Erythroblast (primary cell): ENCODE data around the gene ANO4.

Source experiments
- GATA1 ChIP-seq: IDR thresholded peaks from 2 replicates; pipeline ENCODE4 v1.6.1; 2011; ENCODE audit warnings: low read depth, mild to moderate bottlenecking, control low read depth, low read length, moderate library complexity
- POLR2A ChIP-seq: IDR thresholded peaks from 2 replicates; pipeline ENCODE4 v1.6.1; 2011; ENCODE audit warnings: mild to moderate bottlenecking, low read length

- TF ChIP-seq POLR2A = no peak
- no peak for TF ChIP-seq GATA1
Measured at GRCh38 chr12:100913872-100914592, 119.5 kb downstream of the ANO4 start.
